ENCODE data around the gene ANTXR1.

Gene ANTXR1

GRCh38 chr2:69138793-69139459, 125.9 kb downstream of the ANTXR1 start:
- H3K27ac ChIP-seq = no peak overlapping the region
- no peaks in the 10 kb centered on the region for H3K9me3 ChIP-seq (ENCODE audit: severe bottlenecking)
- H3K27me3 ChIP-seq (ENCODE audit: insufficient read depth, low read depth, severe bottlenecking) = no peaks in the 10 kb centered on the region
- H3K4me3 ChIP-seq (ENCODE audit: low read depth, low read length) = no peak overlapping the region
- H3K36me3 ChIP-seq = no peaks in the 10 kb centered on the region
- DNase-seq = no peak
- no peak for TF ChIP-seq CTCF (IDR thresholded peaks at IDR 0.05; ENCODE audit: low read depth, low read length)

GRCh38 chr2:69139778-69140670, 127.0 kb downstream of the ANTXR1 start:
- no peak for DNase-seq
- TF ChIP-seq CTCF (IDR thresholded peaks at IDR 0.05; ENCODE audit: low read depth, low read length) = no peak
- H3K27ac ChIP-seq = no peak overlapping the region

GRCh38 chr2:69141061-69141460, 128.1 kb downstream of the ANTXR1 start:
- no peak overlapping the region for H3K4me3 ChIP-seq (ENCODE audit: low read depth, low read length)
- H3K9me3 ChIP-seq (ENCODE audit: severe bottlenecking) = no peaks in the 10 kb centered on the region
- H3K36me3 ChIP-seq = no peaks in the 10 kb centered on the region
- no peak for TF ChIP-seq CTCF (IDR thresholded peaks at IDR 0.05; ENCODE audit: low read depth, low read length)
- no peaks in the 10 kb centered on the region for H3K27me3 ChIP-seq (ENCODE audit: insufficient read depth, low read depth, severe bottlenecking)
- DNase-seq = no peak
- no peak overlapping the region for H3K27ac ChIP-seq

More at GRCh38 chr2:69139778-69140670, 127.0 kb downstream of the ANTXR1 start:
- Histone ChIP-seq H3K4me3 (ENCODE audit: low read depth, low read length) (no peak overlapping the region), H3K36me3 (no peaks in the 10 kb centered on the region), H3K27me3 (ENCODE audit: insufficient read depth, low read depth, severe bottlenecking) (no peaks in the 10 kb centered on the region), H3K9me3 (ENCODE audit: severe bottlenecking) (no peaks in the 10 kb centered on the region)

GRCh38 chr2:69143748-69144360, 130.9 kb downstream of the ANTXR1 start:
- no peak for DNase-seq
- H3K27ac ChIP-seq = no peak overlapping the region

GRCh38 chr2:69145204-69145603, 132.2 kb downstream of the ANTXR1 start:
- no peaks in the 10 kb centered on the region for H3K36me3 ChIP-seq
- H3K9me3 ChIP-seq (ENCODE audit: severe bottlenecking) = no peaks in the 10 kb centered on the region
- no peaks in the 10 kb centered on the region for H3K27me3 ChIP-seq (ENCODE audit: insufficient read depth, low read depth, severe bottlenecking)
- no peak overlapping the region for H3K4me3 ChIP-seq (ENCODE audit: low read depth, low read length)
- TF ChIP-seq CTCF (IDR thresholded peaks at IDR 0.05; ENCODE audit: low read depth, low read length) = no peak
- DNase-seq = no peak
- H3K27ac ChIP-seq = no peak overlapping the region

More at GRCh38 chr2:69143748-69144360, 130.9 kb downstream of the ANTXR1 start:
- no peak overlapping the region for H3K4me3 ChIP-seq (ENCODE audit: low read depth, low read length)
- H3K27me3 ChIP-seq (ENCODE audit: insufficient read depth, low read depth, severe bottlenecking) = no peaks in the 10 kb centered on the region
- H3K9me3 ChIP-seq (ENCODE audit: severe bottlenecking) = no peaks in the 10 kb centered on the region
- no peaks in the 10 kb centered on the region for H3K36me3 ChIP-seq
- TF ChIP-seq CTCF (IDR thresholded peaks at IDR 0.05; ENCODE audit: low read depth, low read length) = no peak
